HG03175 (cell line): ENCODE results near the gene NT5DC4.

Experiments used
- ATAC-seq: cut with Tn5 transposase; IDR thresholded peaks from one replicate; pipeline ENCODE4 v1.9.1; 2021; ENCODE audit warnings: mild to moderate bottlenecking, moderate library complexity; ENCODE audit not compliant: unreplicated experiment

Gene NT5DC4

DNA sequence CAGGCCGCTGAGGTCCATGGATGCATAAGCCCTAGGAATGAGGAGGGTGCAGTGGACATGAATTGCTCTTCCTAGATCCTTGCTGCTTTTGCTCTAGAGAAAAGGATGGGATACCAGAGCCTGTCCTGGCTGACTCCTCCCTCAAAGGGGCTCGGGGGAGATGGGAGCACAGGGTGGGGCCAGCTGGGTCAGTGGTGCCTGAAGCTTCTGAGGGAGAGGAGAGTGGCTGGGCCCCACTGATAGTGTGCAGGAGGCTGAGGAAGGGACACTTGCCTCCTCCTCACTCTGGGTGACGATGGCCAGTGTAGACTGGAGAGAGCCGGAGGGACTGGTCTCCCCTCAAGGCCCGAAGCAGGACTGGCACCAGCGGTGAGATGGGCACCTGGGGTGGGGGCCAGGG lies at the start of gene NT5DC4:
Gene NT5DC4 (plus strand): TSS at position 236 of the 400 bp plus-strand sequence. CDS start 60 bp downstream, at position 296.
- ATAC-seq, result no peak

DNA sequence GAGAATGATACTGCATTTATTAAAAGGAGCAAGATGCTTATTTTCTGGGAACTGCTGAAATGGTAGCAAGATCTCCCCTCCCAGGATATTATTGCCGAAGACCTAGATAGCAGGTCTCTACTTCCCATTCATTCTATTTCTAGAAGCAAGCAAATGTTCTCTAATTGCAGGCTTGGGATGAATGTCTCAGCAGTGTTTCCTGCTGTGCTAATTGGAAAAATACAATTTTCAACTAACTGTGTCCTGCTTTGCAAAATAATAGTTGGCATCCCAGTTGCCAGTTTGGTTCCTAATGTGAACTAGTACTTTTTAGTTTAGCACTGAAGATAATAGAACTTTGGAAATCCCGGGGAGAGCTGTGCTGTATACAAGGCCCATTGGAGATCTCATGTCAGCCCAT lies 49.0 kb upstream of the NT5DC4 start:
- no peak for ATAC-seq

DNA sequence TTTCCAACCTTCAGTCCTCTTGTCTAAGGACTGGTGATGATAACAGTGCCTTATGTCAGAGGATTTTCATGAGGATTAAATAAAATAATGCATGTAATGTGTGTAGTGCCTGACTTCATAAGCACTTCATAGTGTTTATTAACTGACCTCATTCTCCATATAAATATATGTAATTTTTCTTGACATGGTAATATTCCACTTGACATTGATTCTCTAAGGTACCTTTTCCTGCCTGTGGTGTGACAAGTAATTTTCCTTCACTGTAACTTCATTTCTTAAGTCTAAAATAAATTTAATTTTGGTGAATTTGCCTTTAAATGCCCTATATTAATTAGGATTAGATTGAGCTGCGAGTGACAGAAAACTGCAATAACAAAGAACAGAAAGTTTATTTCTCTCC lies 47.8 kb upstream of the NT5DC4 start:
- ATAC-seq, result no peak

DNA sequence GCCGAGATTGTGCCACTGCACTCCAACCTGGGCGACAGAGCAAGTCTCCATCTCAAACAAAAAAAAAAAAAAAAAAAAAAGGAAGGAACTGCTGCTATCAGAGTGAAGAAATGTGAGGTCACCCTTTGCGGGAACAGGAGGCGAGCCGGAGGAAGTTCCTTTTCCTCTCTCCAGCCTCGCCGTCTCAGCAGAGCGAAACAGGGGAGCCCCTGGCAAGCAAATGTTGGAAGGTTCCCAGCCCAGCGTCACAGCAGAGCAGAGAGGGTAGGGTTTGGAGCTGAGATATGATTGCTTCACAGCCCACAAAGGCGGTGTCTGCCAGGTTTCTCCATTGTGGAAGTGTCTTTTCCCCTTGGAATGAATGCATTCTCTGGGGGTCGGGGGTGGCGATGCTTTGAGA lies 46.6 kb upstream of the NT5DC4 start:
- ATAC-seq, result no peak

DNA sequence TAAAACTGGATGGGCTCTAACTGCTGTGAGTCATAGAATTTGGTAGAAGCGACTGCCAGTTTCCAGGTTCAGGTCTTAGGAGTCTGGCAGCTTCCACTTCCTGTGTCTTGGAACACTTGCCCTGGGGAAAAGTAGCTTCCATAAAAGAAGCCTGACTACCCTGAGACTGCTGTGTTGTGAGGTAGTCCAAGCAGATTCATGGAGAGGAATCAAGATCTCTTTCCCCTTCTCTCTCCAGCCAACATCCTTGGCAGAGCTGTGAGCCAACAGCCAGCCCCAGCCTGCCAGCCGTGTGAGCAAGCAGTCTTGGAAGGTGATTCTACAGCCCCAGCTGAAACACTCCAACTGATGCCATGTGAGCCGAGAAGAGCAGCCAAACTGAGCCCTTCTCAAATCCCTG lies 41.3 kb upstream of the NT5DC4 start:
- ATAC-seq, result no peak

DNA sequence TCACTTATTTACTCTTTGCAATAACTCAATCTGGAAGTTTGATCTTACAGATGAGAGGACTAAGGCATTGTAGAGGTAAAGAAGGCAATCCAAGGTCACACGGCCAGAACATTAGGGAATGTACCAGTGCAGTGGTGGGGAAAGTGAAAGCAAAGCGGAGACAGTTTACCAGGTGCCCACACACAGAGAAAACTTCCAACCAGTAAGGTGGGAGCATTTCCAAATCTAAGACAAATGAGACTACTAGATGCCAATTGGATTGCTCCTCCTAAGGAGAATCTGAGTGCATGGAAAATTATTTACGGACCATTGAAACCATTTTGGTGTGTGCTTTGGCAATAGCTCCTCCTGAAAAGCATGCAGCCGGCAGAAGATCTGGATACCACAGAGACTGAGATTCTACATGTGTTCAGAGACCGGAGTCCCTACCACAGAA lies 40.1 kb upstream of the NT5DC4 start:
- no peak for ATAC-seq

DNA sequence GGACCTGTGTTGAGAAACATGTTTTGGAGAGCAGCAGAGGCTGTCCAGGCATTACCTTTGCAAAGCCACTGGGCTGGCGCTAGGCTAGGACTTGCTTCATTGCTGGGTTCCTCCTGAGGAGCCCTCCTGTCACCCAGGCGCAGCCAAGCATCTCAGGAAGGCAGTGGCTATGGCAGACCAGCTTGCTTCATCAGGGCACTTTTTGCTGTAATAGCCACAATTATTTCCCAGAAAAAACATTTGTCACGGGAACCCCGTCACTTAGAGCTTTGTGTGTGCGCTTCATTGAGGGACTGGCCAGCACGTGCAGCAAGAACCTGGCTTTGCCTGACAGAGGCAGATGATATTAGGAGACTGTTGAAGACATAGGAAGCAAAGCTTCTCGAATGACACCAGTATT lies 38.7 kb upstream of the NT5DC4 start:
- no peak for ATAC-seq

DNA sequence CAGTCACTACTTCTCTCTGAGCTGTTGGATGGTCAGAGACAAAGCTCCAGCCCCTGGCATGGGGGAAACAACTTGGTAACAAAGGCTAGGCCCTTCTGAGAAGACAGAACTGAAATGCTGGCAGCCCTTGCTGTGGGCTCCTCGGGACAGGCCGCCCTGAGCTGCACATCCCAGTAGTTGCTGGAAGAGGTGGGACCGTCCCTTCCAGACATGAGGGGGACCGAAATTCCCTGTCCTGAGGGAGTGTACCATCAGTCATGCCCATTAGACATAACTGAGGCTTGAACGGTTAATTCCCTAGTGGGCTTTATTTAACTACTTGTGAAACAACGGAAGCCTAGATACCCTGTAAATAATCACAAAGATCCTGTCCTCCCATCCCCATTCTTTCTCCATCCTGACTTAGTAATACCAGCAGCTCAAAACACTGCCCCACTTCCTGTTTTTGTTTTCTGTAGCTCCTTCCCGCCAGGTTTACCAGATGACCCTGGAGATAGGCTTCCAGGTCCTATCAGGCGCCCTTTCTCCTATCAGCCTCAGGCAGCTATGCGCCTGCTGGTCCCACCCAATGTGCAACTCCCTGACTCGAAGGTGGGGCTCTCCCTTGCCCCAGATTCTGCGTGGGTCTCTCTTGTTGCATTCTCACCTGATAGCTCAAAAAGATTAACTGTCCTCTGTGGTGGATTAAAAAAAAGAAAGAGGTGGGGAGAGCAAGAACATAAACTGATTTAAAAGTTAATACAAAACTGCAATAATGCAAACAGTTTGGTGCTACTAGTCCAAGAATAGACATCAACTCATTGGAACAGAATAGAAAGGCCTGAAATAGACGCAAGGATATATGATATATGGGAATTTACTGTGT lies 37.0 kb upstream of the NT5DC4 start:
- ATAC-seq, result no peak

DNA sequence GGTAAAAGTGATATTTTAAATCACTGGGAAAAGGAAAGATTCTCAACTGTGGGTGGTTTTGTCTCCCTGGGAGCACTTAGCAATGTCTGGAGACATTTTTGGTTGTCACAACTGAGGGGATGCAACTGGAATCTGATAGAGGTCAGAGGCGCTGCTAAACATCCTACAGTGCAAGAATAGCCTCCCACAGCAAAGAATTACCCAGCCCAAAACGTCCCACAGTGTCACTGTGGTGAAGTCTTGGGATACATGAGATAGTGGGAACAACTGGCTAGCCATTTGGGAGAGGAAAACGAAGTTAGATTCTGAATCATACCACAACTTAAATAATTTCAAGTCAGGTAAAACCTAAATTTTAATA lies 36.4 kb upstream of the NT5DC4 start:
- ATAC-seq, result no peak

DNA sequence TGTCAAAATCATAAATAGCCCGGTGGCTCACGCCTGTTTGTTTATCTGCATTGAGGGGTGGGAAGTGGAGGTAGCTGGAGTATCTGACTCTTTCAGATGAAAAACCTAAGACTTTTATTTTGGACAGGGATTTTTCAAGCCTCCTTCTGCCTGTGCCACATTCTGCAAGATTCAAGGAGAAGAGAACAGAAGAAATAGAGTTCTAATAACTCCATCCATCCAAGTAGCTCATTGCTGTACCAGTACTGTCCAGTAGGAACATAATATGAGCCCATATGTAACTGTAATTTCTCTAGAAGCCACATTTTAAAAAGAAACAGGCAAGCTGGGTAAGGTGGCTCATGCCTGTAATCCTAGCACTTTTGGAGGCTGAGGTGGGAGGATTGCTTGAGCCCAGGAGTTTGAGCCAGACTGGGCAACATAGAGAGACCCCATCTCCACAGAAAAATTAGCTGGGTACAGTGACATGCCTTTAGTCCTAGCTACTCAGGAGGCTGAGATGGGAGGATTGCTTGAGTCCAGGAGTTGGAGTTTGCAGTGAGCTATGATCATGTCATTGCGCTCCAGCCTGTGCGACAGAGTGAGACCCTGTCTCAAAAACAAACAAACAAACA lies 35.4 kb upstream of the NT5DC4 start:
- no peak for ATAC-seq

DNA sequence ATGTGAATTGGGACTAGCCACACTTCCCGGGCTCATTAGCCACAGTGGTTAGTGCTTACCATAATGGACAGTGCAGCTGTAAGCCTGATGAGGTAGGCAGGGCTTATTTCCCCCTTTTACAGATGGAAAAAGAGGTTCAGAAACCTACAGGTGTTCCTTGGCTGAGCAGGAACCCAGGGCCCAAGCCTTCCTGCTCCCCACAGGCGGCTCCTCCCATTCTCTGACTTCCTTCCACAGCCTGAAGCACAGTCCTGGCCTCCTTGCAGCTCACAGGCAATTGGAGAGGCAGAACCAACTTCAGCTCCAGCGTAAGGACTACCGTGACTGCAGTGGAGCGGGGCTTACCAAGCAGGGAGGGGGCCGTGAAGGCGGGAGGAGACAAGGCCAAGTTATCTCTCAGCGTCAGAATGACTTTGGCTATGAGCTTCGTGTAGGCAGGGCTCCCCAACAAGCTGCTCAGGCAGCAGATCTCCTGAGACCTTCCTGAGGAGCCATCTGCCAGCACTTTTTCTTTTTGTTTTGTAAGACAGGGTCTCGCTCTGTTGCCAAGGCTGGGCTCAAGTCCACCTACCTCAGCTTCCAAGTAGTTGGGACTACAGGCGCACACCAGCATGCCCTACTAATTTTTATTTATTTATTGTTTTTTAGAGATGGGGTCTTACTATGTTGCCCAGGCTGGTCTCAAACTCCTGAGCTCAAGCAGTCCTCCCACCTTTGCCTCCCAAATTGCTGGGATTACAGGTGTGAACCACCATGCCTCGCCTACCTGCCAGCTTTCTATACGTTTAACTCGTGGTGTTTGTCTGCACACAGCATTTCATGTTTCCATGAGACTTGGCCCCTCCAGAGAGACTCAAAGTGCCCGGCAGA lies 34.2 kb upstream of the NT5DC4 start:
- ATAC-seq, result no peak

DNA sequence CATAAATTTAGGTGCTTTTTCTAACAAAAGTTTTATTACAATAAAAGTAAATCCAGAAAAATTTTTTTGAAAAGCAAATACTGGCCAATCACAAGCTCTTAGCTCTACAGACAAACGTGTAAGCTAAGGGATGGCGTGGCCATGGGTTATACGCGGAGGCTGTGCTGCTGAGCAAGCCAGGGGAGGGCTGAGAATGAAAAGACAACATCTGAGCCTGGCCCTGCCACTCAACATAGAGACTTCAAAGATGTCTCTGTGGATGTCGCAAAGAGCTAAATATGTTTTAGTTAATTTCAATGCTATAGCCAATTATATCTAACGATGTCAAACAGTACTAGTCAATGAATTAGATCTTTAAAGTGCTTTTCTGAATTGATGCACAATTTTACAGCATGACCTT lies 33.3 kb upstream of the NT5DC4 start:
- ATAC-seq, result no peak

DNA sequence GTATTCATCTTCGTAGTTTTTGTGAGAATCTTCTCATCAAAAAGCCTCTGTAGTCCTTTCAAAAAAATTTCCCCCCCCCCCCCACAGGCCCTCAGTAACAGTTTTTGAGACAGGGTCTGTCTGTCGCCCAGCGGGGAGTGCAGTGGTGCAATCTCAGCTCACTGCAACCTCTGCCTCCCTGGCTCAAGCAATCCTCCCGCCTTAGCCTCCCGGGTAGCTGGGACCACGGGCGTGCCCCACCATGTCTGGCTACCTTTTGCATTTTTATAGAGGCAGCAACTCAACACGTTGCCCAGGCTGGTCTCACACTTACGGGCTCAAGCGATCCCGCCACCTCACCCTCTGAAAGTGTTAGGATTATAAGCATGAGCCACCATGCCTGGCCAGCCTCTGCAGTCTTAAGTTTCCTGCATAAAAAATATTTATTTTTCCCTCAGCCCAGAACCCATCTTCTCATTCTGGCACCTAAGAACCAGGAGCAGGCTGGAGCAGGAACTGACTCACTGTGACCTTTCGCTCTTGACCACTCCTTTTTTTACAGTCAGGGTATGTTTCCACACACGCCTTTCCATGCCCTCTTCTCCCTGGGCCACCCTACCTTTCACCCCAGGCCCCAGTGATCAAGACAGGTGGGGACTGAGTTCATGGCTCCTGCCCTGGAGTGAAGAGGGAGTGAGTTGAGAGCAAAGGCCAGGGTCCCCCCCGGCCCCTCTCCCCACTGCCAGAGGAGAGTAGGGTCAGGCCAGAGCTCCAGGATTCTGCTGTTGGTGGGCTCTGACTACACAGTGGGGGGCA lies 32.5 kb upstream of the NT5DC4 start:
- no peak for ATAC-seq

DNA sequence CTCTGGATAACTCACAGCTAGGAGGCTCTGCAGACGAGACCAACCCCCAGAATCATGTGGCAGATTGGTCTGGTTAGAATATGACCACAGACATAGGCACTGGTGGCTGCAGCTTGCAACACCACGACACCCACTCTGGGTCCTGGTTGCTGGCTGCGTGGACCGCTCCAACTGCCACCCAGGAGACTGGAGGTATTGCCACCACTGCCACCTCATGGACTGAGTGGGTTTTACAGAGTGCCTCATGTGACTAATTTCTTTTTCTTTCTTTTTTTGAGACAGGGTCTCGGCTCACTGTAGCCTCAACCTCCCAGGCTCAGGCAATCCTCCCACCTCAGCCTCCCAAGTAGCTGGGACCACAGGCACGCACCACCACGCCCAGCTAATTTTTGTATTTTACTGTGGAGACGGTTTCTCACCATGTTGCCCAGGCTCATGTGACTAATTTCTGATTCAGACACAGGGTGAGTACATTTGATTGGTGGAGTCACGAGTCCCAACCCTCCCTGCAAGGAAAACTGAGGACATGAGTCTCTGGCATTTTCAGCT lies 29.9 kb upstream of the NT5DC4 start:
- ATAC-seq, result peak; percentile 57

DNA sequence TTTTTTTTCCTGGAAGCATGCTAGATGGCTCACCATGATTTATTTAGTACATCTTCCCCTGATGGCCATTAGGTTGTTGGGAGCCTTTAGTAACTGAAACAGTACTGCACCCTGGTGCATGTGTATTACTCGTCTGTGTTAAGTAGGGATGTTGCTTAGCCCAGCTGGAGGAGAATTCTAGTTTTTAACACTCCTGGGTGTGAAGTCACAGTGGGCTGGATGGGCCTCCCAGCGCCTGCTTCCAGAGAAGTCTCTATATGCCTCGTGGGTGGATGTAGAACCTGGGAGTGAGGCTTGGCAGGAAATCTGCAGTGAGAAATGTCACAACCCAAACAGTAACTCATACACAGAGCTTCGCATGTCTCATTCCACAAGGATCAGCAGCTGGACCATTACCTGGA lies 28.9 kb upstream of the NT5DC4 start:
- ATAC-seq, result no peak

DNA sequence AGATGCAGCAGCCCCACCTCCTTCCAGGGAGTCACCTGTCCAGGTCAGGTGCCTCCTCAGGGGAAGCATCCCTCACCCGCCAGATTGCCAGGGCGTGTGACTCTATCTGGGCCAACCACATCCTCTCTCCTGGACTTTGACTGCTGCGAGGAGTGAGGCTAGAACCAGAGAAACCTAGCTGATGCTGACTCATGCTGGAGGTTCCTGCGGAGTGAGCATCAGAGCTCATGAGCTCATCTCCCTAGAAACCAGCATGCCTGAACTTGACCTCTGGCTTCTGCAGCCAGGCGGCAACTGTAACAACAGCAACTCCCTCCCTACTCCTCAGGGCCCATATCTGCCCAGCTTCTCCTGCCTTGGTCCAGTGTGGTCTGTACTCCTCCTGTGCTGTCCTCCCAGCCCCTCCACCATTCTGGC lies 28.3 kb upstream of the NT5DC4 start:
- peak; percentile 87 for ATAC-seq

DNA sequence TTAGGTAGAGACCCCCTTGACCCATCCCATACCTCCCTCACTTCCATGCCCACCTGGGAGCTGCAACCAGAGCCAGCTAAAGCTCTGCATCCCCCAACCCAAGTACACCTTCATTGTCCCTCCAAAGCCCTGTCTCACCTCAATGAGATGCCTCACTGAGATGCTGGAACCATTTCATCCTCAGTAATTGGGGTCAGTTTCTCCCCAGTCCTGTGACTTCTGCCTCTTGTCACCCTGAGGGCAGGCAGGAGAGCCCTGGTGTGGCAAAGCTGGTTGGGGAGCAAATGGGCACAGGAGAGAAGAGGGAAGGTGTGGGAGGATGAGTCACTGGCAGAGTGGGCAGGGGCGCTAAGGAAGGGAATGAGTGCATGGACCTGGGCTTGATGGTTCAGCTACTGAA lies 27.9 kb upstream of the NT5DC4 start:
- peak; percentile 4 for ATAC-seq

DNA sequence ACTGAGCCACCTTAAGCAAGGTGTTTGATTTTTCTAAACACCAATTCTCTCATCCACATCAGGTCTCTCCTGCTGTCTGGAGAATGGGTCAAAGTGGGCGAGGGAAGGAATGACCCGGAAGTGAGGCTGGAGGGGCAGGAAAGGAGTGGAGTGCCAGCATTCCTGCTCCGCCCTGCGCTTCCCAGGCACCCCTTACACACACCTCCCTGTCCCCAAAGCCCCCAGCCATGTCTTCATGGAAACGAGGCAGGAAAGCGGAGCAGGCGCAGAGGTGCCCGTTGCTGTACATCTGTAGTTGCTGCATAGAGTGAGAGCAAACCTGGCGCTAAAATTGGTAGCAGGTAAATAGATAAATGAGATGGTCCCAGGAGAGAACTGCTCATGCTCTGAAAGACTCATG lies 27.2 kb upstream of the NT5DC4 start:
- no peak for ATAC-seq

DNA sequence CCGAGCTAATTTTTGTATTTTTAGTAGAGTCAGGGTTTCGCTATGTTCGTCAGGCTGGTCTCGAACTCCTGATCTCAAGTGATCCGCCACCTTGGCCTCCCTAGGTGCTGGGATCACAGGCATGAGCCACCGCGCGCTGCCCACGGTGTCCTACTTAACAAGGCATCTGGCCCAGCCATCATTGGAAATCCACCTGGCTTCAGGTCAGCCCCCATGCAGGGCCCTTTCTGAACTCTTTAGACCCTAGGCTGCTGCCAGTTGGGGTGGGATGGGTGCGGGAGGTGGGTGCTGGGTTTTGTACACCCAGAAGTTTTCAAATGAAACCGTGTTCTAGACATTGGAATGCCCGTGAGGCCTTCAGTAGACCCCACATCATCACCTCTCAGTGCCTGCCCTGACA lies 26.6 kb upstream of the NT5DC4 start:
- no peak for ATAC-seq

DNA sequence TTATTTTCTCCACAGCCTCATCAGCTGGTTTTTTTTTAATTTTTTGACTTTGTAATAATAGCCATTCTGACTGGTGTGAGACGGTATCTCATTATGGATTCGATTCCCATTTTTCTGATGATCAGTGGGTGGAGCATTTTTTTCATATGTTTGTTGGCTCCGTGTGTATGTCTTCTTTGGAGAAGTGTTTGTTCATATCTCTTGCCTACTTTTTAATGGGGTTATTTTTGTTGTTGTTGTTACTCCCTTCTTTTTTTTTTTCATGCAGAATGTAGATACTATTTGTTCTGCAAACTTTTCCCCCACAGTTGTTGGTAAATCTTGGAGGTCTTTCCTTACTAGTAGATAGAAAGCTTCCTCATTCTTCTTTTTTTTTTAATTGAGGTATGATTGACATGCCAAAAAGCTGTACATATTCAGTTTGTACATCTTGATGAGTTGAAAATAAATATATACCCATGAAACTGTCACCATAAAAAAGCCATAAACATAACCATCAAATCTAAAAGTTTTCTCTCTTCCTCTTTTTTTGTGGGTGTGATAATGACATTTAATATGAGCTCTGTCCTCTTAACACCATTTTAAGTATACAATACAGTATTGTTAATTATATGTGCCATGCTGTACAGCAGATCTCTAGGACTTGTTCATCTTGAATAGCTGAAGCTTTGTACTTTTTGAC lies 21.8 kb upstream of the NT5DC4 start:
- no peak for ATAC-seq
